H4 (cell line): ENCODE measurements around the gene FAM53B. TPM values are rescaled to one million over a fixed set of nuclear protein-coding genes. Genes with fewer than 3 reads are reported as not detected.

ENCODE experiments used
- DNase-seq: peaks from one replicate; pipeline ENCODE4 v3.0.0-alpha.2; 2015; ENCODE audit warnings: low spot score
- total RNA-seq: library from RNA; depleted of rRNA; stranded (reverse); fragments of >200 nt; shearing (Covaris generic); gene quantifications from 2 replicates; pipeline ENCODE4 v1.2.3, GENCODE V29; 2014; rRNA removed

Gene FAM53B
- total RNA-seq, 1 experiment from 2014 or later = 7.4 TPM

GRCh38 chr10:124579011-124579399 lies 165.2 kb downstream of the FAM53B start:
- DNase-seq = no peak

- DNase-seq = no peak
These were observed 165.8 kb downstream of the FAM53B start for GRCh38 chr10:124578231-124579010.

- no peak for DNase-seq
These were observed 166.5 kb downstream of the FAM53B start for GRCh38 chr10:124577651-124578050.

- DNase-seq = no peak
These were observed 167.4 kb downstream of the FAM53B start for GRCh38 chr10:124576526-124577420.

GRCh38 chr10:124575107-124576035 lies 168.8 kb downstream of the FAM53B start:
- DNase-seq = no peak

GRCh38 chr10:124574456-124575070 lies 169.6 kb downstream of the FAM53B start:
- no peak for DNase-seq

- DNase-seq = no peak
These were observed 170.3 kb downstream of the FAM53B start for GRCh38 chr10:124573726-124574455.

GRCh38 chr10:124572751-124573150 lies 171.4 kb downstream of the FAM53B start:
- no peak for DNase-seq

- DNase-seq = no peak
These were observed 173.5 kb downstream of the FAM53B start for GRCh38 chr10:124570646-124571045.

GRCh38 chr10:124569623-124570470 lies 174.3 kb downstream of the FAM53B start:
- DNase-seq = no peak

Other genes with a start within 250 kb of the FAM53B start
- 22.8 and 32.3 TPM in 2 replicates for gene EEF1AKMT2, start 47.5 kb upstream of the FAM53B start, total RNA-seq
- 10.9 and 16.6 TPM in 2 replicates for gene ABRAXAS2, start 57.4 kb upstream of the FAM53B start, total RNA-seq
- 20.9 and 22.2 TPM in 2 replicates for gene ZRANB1, start 197.7 kb upstream of the FAM53B start, total RNA-seq